ENCODE measurements around the gene COL25A1.

COL25A1 gene

GRCh38 chr4:109266236-109266635 lies 36.2 kb downstream of the COL25A1 start:
- DNase-seq (ENCODE audit: low read depth): no peak
- no peak for TF ChIP-seq CTCF (IDR thresholded peaks at IDR 0.05; ENCODE audit: low read depth, low read length)
- TF ChIP-seq MYC (IDR thresholded peaks at IDR 0.05; ENCODE audit: low read depth, low read length): no peak
- TF ChIP-seq POLR2A (IDR thresholded peaks at IDR 0.05; ENCODE audit: extremely low read depth, insufficient read length): no peak
- TF ChIP-seq MAX (IDR thresholded peaks at IDR 0.05; ENCODE audit: low read depth, low read length): no peak
- H3K4me3 ChIP-seq (ENCODE audit: low read depth, low read length): no peak overlapping the region

GRCh38 chr4:109263721-109264120 lies 38.7 kb downstream of the COL25A1 start:
- TF ChIP-seq MYC (IDR thresholded peaks at IDR 0.05; ENCODE audit: low read depth, low read length) (no peak), CTCF (IDR thresholded peaks at IDR 0.05; ENCODE audit: low read depth, low read length) (no peak), MAX (IDR thresholded peaks at IDR 0.05; ENCODE audit: low read depth, low read length) (no peak), POLR2A (IDR thresholded peaks at IDR 0.05; ENCODE audit: extremely low read depth, insufficient read length) (no peak)
- no peak overlapping the region for H3K4me3 ChIP-seq (ENCODE audit: low read depth, low read length)
- no peak for DNase-seq (ENCODE audit: low read depth)

- H3K4me3 ChIP-seq (ENCODE audit: low read depth, low read length): no peak overlapping the region
- no peak for TF ChIP-seq POLR2A (IDR thresholded peaks at IDR 0.05; ENCODE audit: extremely low read depth, insufficient read length)
- no peak for TF ChIP-seq MAX (IDR thresholded peaks at IDR 0.05; ENCODE audit: low read depth, low read length)
- TF ChIP-seq CTCF (IDR thresholded peaks at IDR 0.05; ENCODE audit: low read depth, low read length): no peak
- TF ChIP-seq MYC (IDR thresholded peaks at IDR 0.05; ENCODE audit: low read depth, low read length): no peak
- no peak for DNase-seq (ENCODE audit: low read depth)
Observed at GRCh38 chr4:109256818-109257217, 45.6 kb downstream of the COL25A1 start.

GRCh38 chr4:109254845-109255244 lies 47.6 kb downstream of the COL25A1 start:
- no peak for DNase-seq (ENCODE audit: low read depth)
- H3K4me3 ChIP-seq (ENCODE audit: low read depth, low read length): no peak overlapping the region
- no peak for TF ChIP-seq CTCF (IDR thresholded peaks at IDR 0.05; ENCODE audit: low read depth, low read length)
- no peak for TF ChIP-seq POLR2A (IDR thresholded peaks at IDR 0.05; ENCODE audit: extremely low read depth, insufficient read length)
- TF ChIP-seq MYC (IDR thresholded peaks at IDR 0.05; ENCODE audit: low read depth, low read length): no peak
- TF ChIP-seq MAX (IDR thresholded peaks at IDR 0.05; ENCODE audit: low read depth, low read length): no peak

GRCh38 chr4:109251396-109251795 lies 51.1 kb downstream of the COL25A1 start:
- no peak for DNase-seq (ENCODE audit: low read depth)
- no peak overlapping the region for H3K4me3 ChIP-seq (ENCODE audit: low read depth, low read length)
- TF ChIP-seq MAX (IDR thresholded peaks at IDR 0.05; ENCODE audit: low read depth, low read length) (no peak), MYC (IDR thresholded peaks at IDR 0.05; ENCODE audit: low read depth, low read length) (no peak), CTCF (IDR thresholded peaks at IDR 0.05; ENCODE audit: low read depth, low read length) (no peak), POLR2A (IDR thresholded peaks at IDR 0.05; ENCODE audit: extremely low read depth, insufficient read length) (no peak)

Measured in NB4 (cell line).